PC-9 (cell line): Measurements from ENCODE around the gene CWC27. TPM values are rescaled to one million over a fixed set of nuclear protein-coding genes. Genes with fewer than 3 reads are reported as not detected.

Experiments
- BruUV-seq: library from RNA; stranded (reverse); fragments of 400-500 nt; replicated peaks from 2 replicates; lab custom pipeline; 2021; lab: Mats Ljungman, UMichigan
- CTCF ChIA-PET: fragments of 300-600 bp; sonication (Branson Sonifier 250); formaldehyde crosslinking; loops from one replicate; lab custom pipeline; 2022; ENCODE audit warnings: antibody characterized with exemption; lab: Charles Lee
- POLR2A ChIA-PET: fragments of 300-600 bp; sonication (Branson Sonifier 250); formaldehyde crosslinking; loops from one replicate; lab custom pipeline; 2022; ENCODE audit warnings: antibody characterized with exemption; ENCODE audit not compliant: unreplicated experiment; lab: Charles Lee
- DNase-seq, 2 experiments: peaks; one replicate each; pipeline versions ENCODE4 v3.0.0 to v3.0.0-alpha.2; 2015 to 2022; ENCODE audit warnings: mixed read lengths in 1 of 2
- H2AFZ ChIP-seq: fragments of 200-600 bp; sonication (generic); 2 replicates; pipeline ENCODE4 v1.8.1; 2017; ENCODE audit warnings: antibody characterized with exemption
- H3F3A ChIP-seq: fragments of 200-600 bp; sonication (generic); 2 replicates; pipeline ENCODE4 v1.8.1; 2017; ENCODE audit warnings: antibody characterized with exemption, mild to moderate bottlenecking, low read depth; ENCODE audit not compliant: insufficient read depth
- H3K27ac ChIP-seq: fragments of 200-600 bp; sonication (generic); 2 replicates; pipeline ENCODE4 v1.6.1; 2016; ENCODE audit warnings: mixed run types
- H3K27me3 ChIP-seq: fragments of 200-600 bp; sonication (generic); 2 replicates; pipeline ENCODE4 v1.6.1; 2016; ENCODE audit warnings: low read depth, mixed run types; ENCODE audit not compliant: insufficient read depth
- H3K36me3 ChIP-seq: fragments of 200-600 bp; sonication (generic); 2 replicates; pipeline ENCODE4 v1.6.1; 2016; ENCODE audit warnings: low read depth, mixed run types
- H3K4me1 ChIP-seq: fragments of 200-600 bp; sonication (generic); replicated peaks from 2 replicates; pipeline ENCODE4 v1.6.1; 2016; ENCODE audit warnings: mixed run types; ENCODE audit not compliant: insufficient read depth
- H3K4me2 ChIP-seq: fragments of 200-600 bp; sonication (generic); 2 replicates; pipeline ENCODE4 v1.6.1; 2017; ENCODE audit warnings: mixed run types
- H3K4me3 ChIP-seq: fragments of 200-600 bp; sonication (generic); 2 replicates; pipeline ENCODE4 v1.6.1; 2016; ENCODE audit warnings: mixed run types
- H3K79me2 ChIP-seq: fragments of 200-600 bp; sonication (generic); 2 replicates; pipeline ENCODE4 v1.6.1; 2017; ENCODE audit warnings: low read depth, mixed run types
- H3K9me2 ChIP-seq: fragments of 200-600 bp; sonication (generic); 2 replicates; pipeline ENCODE4 v1.8.1; 2017; ENCODE audit warnings: mild to moderate bottlenecking; ENCODE audit not compliant: insufficient read depth
- H3K9me3 ChIP-seq: fragments of 200-600 bp; sonication (generic); 2 replicates; pipeline ENCODE4 v1.8.1; 2016; ENCODE audit warnings: low read depth; ENCODE audit not compliant: insufficient read depth
- H4K20me1 ChIP-seq: fragments of 200-600 bp; sonication (generic); 2 replicates; pipeline ENCODE4 v1.8.1; 2017; ENCODE audit not compliant: insufficient read depth
- CTCF ChIP-seq: fragments of 200-600 bp; sonication (generic); conservative IDR thresholded peaks from 2 replicates; pipeline ENCODE4 v1.6.1; 2017; ENCODE audit warnings: mixed run types, antibody characterized with exemption, mild to moderate bottlenecking, moderate library complexity
- EZH2 ChIP-seq: fragments of 200-600 bp; sonication (generic); IDR thresholded peaks from 2 replicates; pipeline ENCODE4 v1.8.0; 2017; ENCODE audit warnings: antibody characterized with exemption, low read depth
- intact Hi-C: fragments of 100-400 bp; cut with micrococcal nuclease; formaldehyde crosslinking; loops from one replicate; pipeline ENCODE4 v1.10.0; 2022; ENCODE audit not compliant: unreplicated experiment
- total RNA-seq: library from RNA; stranded (reverse); gene quantifications from 2 replicates; pipeline ENCODE4 v1.2.3, GENCODE V29; 2021

The CWC27 gene
- total RNA-seq, 1 experiment from 2014 or later = 24.1 TPM

GRCh38 chr5:64794053-64794770 is 25.5 kb downstream of the CWC27 start:
- BruUV-seq = no TSS peak
- Histone ChIP-seq H3K4me1 (no peaks in the 10 kb centered on the region), H3K9me3 (no peaks in the 10 kb centered on the region), H3K27ac (no peak overlapping the region), H3K27me3 (no peaks in the 10 kb centered on the region), H3K4me2 (no peak overlapping the region), H3K36me3 (no peaks in the 10 kb centered on the region), H2AFZ (no peak overlapping the region), H4K20me1 (no peaks in the 10 kb centered on the region), H3K79me2 (no peaks in the 10 kb centered on the region), H3F3A (no peaks in the 10 kb centered on the region), H3K4me3 (no peak overlapping the region), H3K9me2 (no peaks in the 10 kb centered on the region)
- DNase-seq = no peak
- intact Hi-C loops = no loop called here
- ChIA-PET POLR2A (no interaction called here), CTCF (no interaction called here)
- TF ChIP-seq EZH2 = no peak
- no peak for TF ChIP-seq CTCF

GRCh38 chr5:64796301-64796700 is 27.6 kb downstream of the CWC27 start:
- Histone ChIP-seq H3K4me2 (no peak overlapping the region), H3K27ac (no peak overlapping the region), H3F3A (no peaks in the 10 kb centered on the region), H3K9me3 (no peaks in the 10 kb centered on the region), H2AFZ (no peak overlapping the region), H3K27me3 (no peaks in the 10 kb centered on the region), H3K79me2 (no peaks in the 10 kb centered on the region), H3K4me1 (no peaks in the 10 kb centered on the region), H3K4me3 (no peak overlapping the region), H3K9me2 (no peaks in the 10 kb centered on the region), H3K36me3 (no peaks in the 10 kb centered on the region), H4K20me1 (no peaks in the 10 kb centered on the region)
- no peak for DNase-seq
- intact Hi-C loops = no loop called here
- no TSS peak for BruUV-seq
- ChIA-PET CTCF (no interaction called here), POLR2A (no interaction called here)
- TF ChIP-seq CTCF (no peak), EZH2 (no peak)

- no peak overlapping the region for H3K27ac ChIP-seq
- BruUV-seq = no TSS peak
- DNase-seq = no peak
- H3K27me3 ChIP-seq = no peaks in the 10 kb centered on the region
- intact Hi-C loops = no loop called here
- H4K20me1 ChIP-seq = no peaks in the 10 kb centered on the region
- no peaks in the 10 kb centered on the region for H3K9me2 ChIP-seq
- no peak for TF ChIP-seq EZH2
- TF ChIP-seq CTCF = no peak
- ChIA-PET POLR2A (no interaction called here), CTCF (no interaction called here)
- H2AFZ ChIP-seq = no peak overlapping the region
- H3K4me1 ChIP-seq = no peaks in the 10 kb centered on the region
- H3F3A ChIP-seq = no peaks in the 10 kb centered on the region
- no peak overlapping the region for H3K4me2 ChIP-seq
- no peaks in the 10 kb centered on the region for H3K9me3 ChIP-seq
- no peaks in the 10 kb centered on the region for H3K79me2 ChIP-seq
- no peak overlapping the region for H3K4me3 ChIP-seq
- 0 out of 2 replicates have a peak, but pooled peaks cover 4% of the 10 kb centered on the region for H3K36me3 ChIP-seq
Observed at GRCh38 chr5:64800926-64801325, 32.2 kb downstream of the CWC27 start.
